WTC11 (cell line): ENCODE measurements around the gene SETD4. TPM values are rescaled to one million over a fixed set of nuclear protein-coding genes. Genes with fewer than 3 reads are reported as not detected.

ENCODE experiments used
- ATAC-seq: fragments of 200-7000 bp; cut with Tn5 transposase; 2 replicates; pipeline ENCODE4 v1.10.0; 2021; ENCODE audit warnings: mild to moderate bottlenecking, moderate library complexity
- CTCF ChIA-PET: fragments of 300-600 bp; sonication (Branson Sonifier 250); formaldehyde crosslinking; loops from one replicate; lab custom pipeline; 2021; ENCODE audit warnings: antibody characterized with exemption; lab: Charles Lee
- POLR2A ChIA-PET: fragments of 350-600 bp; sonication (Branson Sonifier 250); formaldehyde crosslinking; loops from one replicate; lab custom pipeline; 2021; ENCODE audit warnings: antibody characterized with exemption; lab: Charles Lee
- DNase-seq: peaks from one replicate; pipeline ENCODE4 v3.0.0; 2021; ENCODE audit warnings: low spot score
- H3K27ac Mint-ChIP-seq: 2 replicates; pipeline ENCODE4 v1.8.0; 2021; ENCODE audit warnings: mixed read lengths
- H3K27me3 Mint-ChIP-seq: 2 replicates; pipeline ENCODE4 v1.8.0; 2021; ENCODE audit warnings: low read depth, mild to moderate bottlenecking, moderate library complexity, mixed read lengths
- H3K36me3 Mint-ChIP-seq: 2 replicates; pipeline ENCODE4 v1.8.0; 2021; ENCODE audit warnings: mixed read lengths
- H3K4me1 Mint-ChIP-seq: 2 replicates; pipeline ENCODE4 v1.8.0; 2022; ENCODE audit warnings: mixed read lengths
- H3K4me3 Mint-ChIP-seq: 2 replicates; pipeline ENCODE4 v1.8.0; 2021; ENCODE audit warnings: mild to moderate bottlenecking, moderate library complexity, mixed read lengths
- H3K9me3 Mint-ChIP-seq: 2 replicates; pipeline ENCODE4 v1.8.0; 2021; ENCODE audit warnings: mixed read lengths
- CREB1 ChIP-seq: sonication (generic); formaldehyde crosslinking; IDR thresholded peaks from 2 replicates; pipeline ENCODE4 v1.8.0; 2023; ENCODE audit warnings: mild to moderate bottlenecking, missing genetic modification reagents
- CREM ChIP-seq: sonication (generic); formaldehyde crosslinking; IDR thresholded peaks from 2 replicates; pipeline ENCODE4 v1.8.1; 2022; ENCODE audit warnings: mild to moderate bottlenecking, missing genetic modification reagents, moderate library complexity
- OVOL2 ChIP-seq: fragments of 250-450 bp; sonication (Bioruptor Pico); IDR thresholded peaks from 2 replicates; pipeline ENCODE4 v1.9.0; 2021; ENCODE audit warnings: mild to moderate bottlenecking, borderline replicate concordance
- PREB ChIP-seq: sonication (generic); formaldehyde crosslinking; IDR thresholded peaks from 2 replicates; pipeline ENCODE4 v1.8.1; 2022; ENCODE audit warnings: mild to moderate bottlenecking, missing genetic modification reagents, moderate library complexity, borderline replicate concordance
- SMAD3 ChIP-seq: sonication (generic); formaldehyde crosslinking; IDR thresholded peaks from 2 replicates; pipeline ENCODE4 v1.8.0; 2022; ENCODE audit warnings: missing genetic modification reagents, mild to moderate bottlenecking, borderline replicate concordance
- STAT6 ChIP-seq: sonication (generic); formaldehyde crosslinking; conservative IDR thresholded peaks from 2 replicates; pipeline ENCODE4 v1.8.1; 2023; ENCODE audit warnings: mild to moderate bottlenecking, low read depth, missing genetic modification reagents, moderate library complexity
- ZNF138 ChIP-seq: sonication (generic); formaldehyde crosslinking; conservative IDR thresholded peaks from 2 replicates; pipeline ENCODE4 v1.8.1; 2022; ENCODE audit warnings: mild to moderate bottlenecking, moderate library complexity, missing genetic modification reagents
- ZNF263 ChIP-seq: sonication (generic); formaldehyde crosslinking; IDR thresholded peaks from 2 replicates; pipeline ENCODE4 v1.8.1; 2022; ENCODE audit warnings: low read depth, mild to moderate bottlenecking, moderate library complexity, missing genetic modification reagents
- ZNF317 ChIP-seq: sonication (generic); formaldehyde crosslinking; IDR thresholded peaks from 2 replicates; pipeline ENCODE4 v1.8.1; 2023; ENCODE audit warnings: low read depth, mild to moderate bottlenecking, moderate library complexity, missing genetic modification reagents, borderline replicate concordance
- ZNF416 ChIP-seq: fragments of 250-450 bp; sonication (Bioruptor Pico); IDR thresholded peaks from 2 replicates; pipeline ENCODE4 v1.9.0; 2021; ENCODE audit warnings: mild to moderate bottlenecking, inconsistent platforms
- ZNF512 ChIP-seq: sonication (generic); formaldehyde crosslinking; IDR thresholded peaks from 2 replicates; pipeline ENCODE4 v1.8.1; 2022; ENCODE audit warnings: missing genetic modification reagents, borderline replicate concordance
- total RNA-seq: library from RNA; stranded (reverse); gene quantifications from 3 replicates; pipeline ENCODE4 v1.2.3, GENCODE V29; 2021
- TF ChIP-seq, protein P1 (sequence below): sonication (generic); formaldehyde crosslinking; IDR thresholded peaks from 2 replicates; pipeline ENCODE4 v1.8.0; 2022; ENCODE audit warnings: missing genetic modification reagents
- TF ChIP-seq, protein P2 (sequence below): sonication (generic); formaldehyde crosslinking; IDR thresholded peaks from 2 replicates; pipeline ENCODE4 v1.8.1; 2022; ENCODE audit warnings: low read depth, missing genetic modification reagents, borderline replicate concordance
- TF ChIP-seq, protein P3 (sequence below): fragments of 200-600 bp; IDR thresholded peaks from 2 replicates; pipeline ENCODE4 v1.8.0; 2022; ENCODE audit warnings: antibody characterized with exemption

Gene SETD4
- total RNA-seq, 1 experiment from 2014 or later, result 64.8 TPM

GRCh38 chr21:36021251-36021837 lies 39.0 kb downstream of the SETD4 start:
- CTCF ChIA-PET, result no interaction called here
- POLR2A ChIA-PET, result no interaction called here
- H3K4me1 Mint-ChIP-seq, result no peaks in the 10 kb centered on the region
- H3K27ac Mint-ChIP-seq, result no peak overlapping the region
- H3K27me3 Mint-ChIP-seq, result no peaks in the 10 kb centered on the region
- no peak for ATAC-seq
- no peak overlapping the region for H3K4me3 Mint-ChIP-seq
- peaks cover 11% of the 10 kb centered on the region for H3K36me3 Mint-ChIP-seq
- TF ChIP-seq, protein P1, sequence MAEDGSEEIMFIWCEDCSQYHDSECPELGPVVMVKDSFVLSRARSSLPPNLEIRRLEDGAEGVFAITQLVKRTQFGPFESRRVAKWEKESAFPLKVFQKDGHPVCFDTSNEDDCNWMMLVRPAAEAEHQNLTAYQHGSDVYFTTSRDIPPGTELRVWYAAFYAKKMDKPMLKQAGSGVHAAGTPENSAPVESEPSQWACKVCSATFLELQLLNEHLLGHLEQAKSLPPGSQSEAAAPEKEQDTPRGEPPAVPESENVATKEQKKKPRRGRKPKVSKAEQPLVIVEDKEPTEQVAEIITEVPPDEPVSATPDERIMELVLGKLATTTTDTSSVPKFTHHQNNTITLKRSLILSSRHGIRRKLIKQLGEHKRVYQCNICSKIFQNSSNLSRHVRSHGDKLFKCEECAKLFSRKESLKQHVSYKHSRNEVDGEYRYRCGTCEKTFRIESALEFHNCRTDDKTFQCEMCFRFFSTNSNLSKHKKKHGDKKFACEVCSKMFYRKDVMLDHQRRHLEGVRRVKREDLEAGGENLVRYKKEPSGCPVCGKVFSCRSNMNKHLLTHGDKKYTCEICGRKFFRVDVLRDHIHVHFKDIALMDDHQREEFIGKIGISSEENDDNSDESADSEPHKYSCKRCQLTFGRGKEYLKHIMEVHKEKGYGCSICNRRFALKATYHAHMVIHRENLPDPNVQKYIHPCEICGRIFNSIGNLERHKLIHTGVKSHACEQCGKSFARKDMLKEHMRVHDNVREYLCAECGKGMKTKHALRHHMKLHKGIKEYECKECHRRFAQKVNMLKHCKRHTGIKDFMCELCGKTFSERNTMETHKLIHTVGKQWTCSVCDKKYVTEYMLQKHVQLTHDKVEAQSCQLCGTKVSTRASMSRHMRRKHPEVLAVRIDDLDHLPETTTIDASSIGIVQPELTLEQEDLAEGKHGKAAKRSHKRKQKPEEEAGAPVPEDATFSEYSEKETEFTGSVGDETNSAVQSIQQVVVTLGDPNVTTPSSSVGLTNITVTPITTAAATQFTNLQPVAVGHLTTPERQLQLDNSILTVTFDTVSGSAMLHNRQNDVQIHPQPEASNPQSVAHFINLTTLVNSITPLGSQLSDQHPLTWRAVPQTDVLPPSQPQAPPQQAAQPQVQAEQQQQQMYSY (CRISPR knock-in tag), result no peak
- no peak for TF ChIP-seq CREB1 (CRISPR knock-in tag)
- no peak for TF ChIP-seq OVOL2 (CRISPR knock-in tag)
- TF ChIP-seq PREB (CRISPR knock-in tag), result no peak
- TF ChIP-seq ZNF416 (CRISPR knock-in tag), result no peak
- TF ChIP-seq, protein P2, sequence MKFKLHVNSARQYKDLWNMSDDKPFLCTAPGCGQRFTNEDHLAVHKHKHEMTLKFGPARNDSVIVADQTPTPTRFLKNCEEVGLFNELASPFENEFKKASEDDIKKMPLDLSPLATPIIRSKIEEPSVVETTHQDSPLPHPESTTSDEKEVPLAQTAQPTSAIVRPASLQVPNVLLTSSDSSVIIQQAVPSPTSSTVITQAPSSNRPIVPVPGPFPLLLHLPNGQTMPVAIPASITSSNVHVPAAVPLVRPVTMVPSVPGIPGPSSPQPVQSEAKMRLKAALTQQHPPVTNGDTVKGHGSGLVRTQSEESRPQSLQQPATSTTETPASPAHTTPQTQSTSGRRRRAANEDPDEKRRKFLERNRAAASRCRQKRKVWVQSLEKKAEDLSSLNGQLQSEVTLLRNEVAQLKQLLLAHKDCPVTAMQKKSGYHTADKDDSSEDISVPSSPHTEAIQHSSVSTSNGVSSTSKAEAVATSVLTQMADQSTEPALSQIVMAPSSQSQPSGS, result no peak
- TF ChIP-seq, protein P3, sequence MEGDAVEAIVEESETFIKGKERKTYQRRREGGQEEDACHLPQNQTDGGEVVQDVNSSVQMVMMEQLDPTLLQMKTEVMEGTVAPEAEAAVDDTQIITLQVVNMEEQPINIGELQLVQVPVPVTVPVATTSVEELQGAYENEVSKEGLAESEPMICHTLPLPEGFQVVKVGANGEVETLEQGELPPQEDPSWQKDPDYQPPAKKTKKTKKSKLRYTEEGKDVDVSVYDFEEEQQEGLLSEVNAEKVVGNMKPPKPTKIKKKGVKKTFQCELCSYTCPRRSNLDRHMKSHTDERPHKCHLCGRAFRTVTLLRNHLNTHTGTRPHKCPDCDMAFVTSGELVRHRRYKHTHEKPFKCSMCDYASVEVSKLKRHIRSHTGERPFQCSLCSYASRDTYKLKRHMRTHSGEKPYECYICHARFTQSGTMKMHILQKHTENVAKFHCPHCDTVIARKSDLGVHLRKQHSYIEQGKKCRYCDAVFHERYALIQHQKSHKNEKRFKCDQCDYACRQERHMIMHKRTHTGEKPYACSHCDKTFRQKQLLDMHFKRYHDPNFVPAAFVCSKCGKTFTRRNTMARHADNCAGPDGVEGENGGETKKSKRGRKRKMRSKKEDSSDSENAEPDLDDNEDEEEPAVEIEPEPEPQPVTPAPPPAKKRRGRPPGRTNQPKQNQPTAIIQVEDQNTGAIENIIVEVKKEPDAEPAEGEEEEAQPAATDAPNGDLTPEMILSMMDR, result no peak
- no peak for TF ChIP-seq ZNF512 (CRISPR knock-in tag)
- TF ChIP-seq SMAD3 (CRISPR knock-in tag), result no peak
- no peak for TF ChIP-seq ZNF317 (CRISPR knock-in tag)
- no peak for TF ChIP-seq ZNF263 (CRISPR knock-in tag)
- DNase-seq, result no peak
- H3K9me3 Mint-ChIP-seq, result peaks cover 12% of the 10 kb centered on the region

- Mint-ChIP-seq H3K9me3 (no peaks in the 10 kb centered on the region), H3K4me1 (no peaks in the 10 kb centered on the region), H3K27me3 (no peaks in the 10 kb centered on the region; the same call in 1 of the 2 replicates), H3K27ac (no peak overlapping the region), H3K36me3 (no peaks in the 10 kb centered on the region), H3K4me3 (no peak overlapping the region)
- ATAC-seq (no peak), DNase-seq (no peak)
- POLR2A ChIA-PET, result no interaction called here
- CTCF ChIA-PET, result no interaction called here
- TF ChIP-seq CREM (CRISPR knock-in tag), result no peak
- TF ChIP-seq ZNF138 (CRISPR knock-in tag), result no peak
- TF ChIP-seq, protein P2, result no peak
- no peak for TF ChIP-seq STAT6 (CRISPR knock-in tag)
- TF ChIP-seq, protein P1 (CRISPR knock-in tag), result no peak
These were observed 45.3 kb downstream of the SETD4 start for GRCh38 chr21:36015045-36015444.
